ENCODE measurements around the gene NAA60. TPM values are rescaled to one million over a fixed set of nuclear protein-coding genes. Genes with fewer than 3 reads are reported as not detected.

NAA60 gene
- total RNA-seq, 1 donor from 2014 or later: 48.9 TPM

- no peak for DNase-seq (ENCODE audit: low read depth, low spot score)
- TF ChIP-seq CTCF (conservative IDR thresholded peaks at IDR 0.05): no peak
- Mint-ChIP-seq H3K27me3 (ENCODE audit: low read depth) (no peaks in the 10 kb centered on the region), H3K4me1 (no peaks in the 10 kb centered on the region), H3K27ac (ENCODE audit: unreplicated experiment) (no peak overlapping the region), H3K36me3 (ENCODE audit: low read depth) (peaks cover 4% of the 10 kb centered on the region), H3K9me3 (no peaks in the 10 kb centered on the region), H3K4me3 (no peak overlapping the region)
Observed at GRCh38 chr16:3518292-3518985, 75.0 kb downstream of the NAA60 start.

GRCh38 chr16:3518986-3519348 is 75.5 kb downstream of the NAA60 start:
- no peak overlapping the region for H3K27ac Mint-ChIP-seq (ENCODE audit: unreplicated experiment)
- H3K36me3 Mint-ChIP-seq (ENCODE audit: low read depth): peaks cover 4% of the 10 kb centered on the region

GRCh38 chr16:3519581-3519980 is 76.1 kb downstream of the NAA60 start:
- H3K4me3 Mint-ChIP-seq: no peak overlapping the region
- no peaks in the 10 kb centered on the region for H3K4me1 Mint-ChIP-seq
- TF ChIP-seq CTCF (conservative IDR thresholded peaks at IDR 0.05): no peak
- H3K9me3 Mint-ChIP-seq: no peaks in the 10 kb centered on the region
- no peak overlapping the region for H3K27ac Mint-ChIP-seq (ENCODE audit: unreplicated experiment)
- no peak for DNase-seq (ENCODE audit: low read depth, low spot score)
- no peaks in the 10 kb centered on the region for H3K27me3 Mint-ChIP-seq (ENCODE audit: low read depth)
- peaks cover 4% of the 10 kb centered on the region for H3K36me3 Mint-ChIP-seq (ENCODE audit: low read depth)

More at GRCh38 chr16:3518986-3519348, 75.5 kb downstream of the NAA60 start:
- Mint-ChIP-seq H3K4me3 (no peak overlapping the region), H3K9me3 (no peaks in the 10 kb centered on the region), H3K27me3 (ENCODE audit: low read depth) (no peaks in the 10 kb centered on the region), H3K4me1 (no peaks in the 10 kb centered on the region)
- no peak for TF ChIP-seq CTCF (conservative IDR thresholded peaks at IDR 0.05)
- no peak for DNase-seq (ENCODE audit: low read depth, low spot score)

DNA sequence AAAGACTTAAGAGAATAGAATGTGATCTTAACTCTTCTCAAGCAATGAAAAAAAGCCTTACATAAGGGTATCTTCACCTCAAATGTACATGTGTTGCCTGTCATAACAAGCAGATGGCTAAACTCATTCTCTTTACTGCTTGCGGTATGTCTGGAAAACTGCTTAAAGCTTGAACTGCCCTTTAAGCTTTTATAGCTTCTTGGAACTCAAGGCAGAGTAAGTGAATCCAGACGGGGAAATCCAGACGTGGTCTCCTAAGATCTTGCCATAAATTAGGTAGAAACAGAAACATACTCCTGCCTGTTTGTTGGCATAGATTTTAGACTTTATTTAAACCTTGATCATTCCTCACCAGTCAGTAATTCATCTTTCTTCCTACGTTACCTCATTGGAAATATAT is 76.9 kb downstream of the NAA60 start:
- Mint-ChIP-seq H3K4me3 (no peak overlapping the region), H3K36me3 (ENCODE audit: low read depth) (peaks cover 9% of the 10 kb centered on the region)

GRCh38 chr16:3520841-3521240 is 77.4 kb downstream of the NAA60 start:
- H3K27ac Mint-ChIP-seq (ENCODE audit: unreplicated experiment): no peak overlapping the region
- peaks cover 9% of the 10 kb centered on the region for H3K36me3 Mint-ChIP-seq (ENCODE audit: low read depth)
- no peak for TF ChIP-seq CTCF (conservative IDR thresholded peaks at IDR 0.05)
- H3K27me3 Mint-ChIP-seq (ENCODE audit: low read depth): no peaks in the 10 kb centered on the region
- no peak for DNase-seq (ENCODE audit: low read depth, low spot score)
- H3K9me3 Mint-ChIP-seq: no peaks in the 10 kb centered on the region
- no peak overlapping the region for H3K4me3 Mint-ChIP-seq
- no peaks in the 10 kb centered on the region for H3K4me1 Mint-ChIP-seq

More for the DNA sequence above, 76.9 kb downstream of the NAA60 start:
- H3K4me1 Mint-ChIP-seq: no peaks in the 10 kb centered on the region
- no peak for TF ChIP-seq CTCF (conservative IDR thresholded peaks at IDR 0.05)
- no peaks in the 10 kb centered on the region for H3K27me3 Mint-ChIP-seq (ENCODE audit: low read depth)
- no peak overlapping the region for H3K27ac Mint-ChIP-seq (ENCODE audit: unreplicated experiment)
- no peak for DNase-seq (ENCODE audit: low read depth, low spot score)
- no peaks in the 10 kb centered on the region for H3K9me3 Mint-ChIP-seq

All from neural crest cell (in vitro differentiated cells).